IPS DF 6.9 (cell line): Measurements from ENCODE around the gene PTPN4.

Experiments used
- DNase-seq: peaks from one replicate; pipeline ENCODE4 v3.0.0-alpha.2; 2013; ENCODE audit warnings: low read depth, low spot score
- H3K27ac ChIP-seq: one replicate; pipeline ENCODE4 v1.5.1; 2013; ENCODE audit warnings: low read length, control low read depth
- H3K27me3 ChIP-seq: 2 replicates; pipeline ENCODE4 v1.6.1; 2013; ENCODE audit warnings: mild to moderate bottlenecking, low read length; ENCODE audit not compliant: control insufficient read depth, insufficient read depth
- H3K36me3 ChIP-seq: 2 replicates; pipeline ENCODE4 v1.6.1; 2013; ENCODE audit warnings: low read length; ENCODE audit not compliant: control insufficient read depth, insufficient read depth
- H3K4me1 ChIP-seq: 2 replicates; pipeline ENCODE4 v1.6.1; 2013; ENCODE audit warnings: low read length; ENCODE audit not compliant: control insufficient read depth, insufficient read depth
- H3K4me3 ChIP-seq: 2 replicates; pipeline ENCODE4 v1.5.1; 2013; ENCODE audit warnings: mild to moderate bottlenecking, low read length
- H3K9me3 ChIP-seq: 2 replicates; pipeline ENCODE4 v1.6.1; 2013; ENCODE audit warnings: low read length, inconsistent platforms; ENCODE audit not compliant: control insufficient read depth, insufficient read depth
- WGBS: extraction: QIAGEN DNeasy Blood & Tissue Kit; methylation state at CpG from one replicate; pipeline ENCODE4 v1.1.7; 2013; ENCODE audit warnings: mixed read lengths, missing lambda C conversion rate; ENCODE audit not compliant: insufficient read length, insufficient coverage; 5-methylcytosine and 5-hydroxymethylcytosine counted together

PTPN4 gene

DNA sequence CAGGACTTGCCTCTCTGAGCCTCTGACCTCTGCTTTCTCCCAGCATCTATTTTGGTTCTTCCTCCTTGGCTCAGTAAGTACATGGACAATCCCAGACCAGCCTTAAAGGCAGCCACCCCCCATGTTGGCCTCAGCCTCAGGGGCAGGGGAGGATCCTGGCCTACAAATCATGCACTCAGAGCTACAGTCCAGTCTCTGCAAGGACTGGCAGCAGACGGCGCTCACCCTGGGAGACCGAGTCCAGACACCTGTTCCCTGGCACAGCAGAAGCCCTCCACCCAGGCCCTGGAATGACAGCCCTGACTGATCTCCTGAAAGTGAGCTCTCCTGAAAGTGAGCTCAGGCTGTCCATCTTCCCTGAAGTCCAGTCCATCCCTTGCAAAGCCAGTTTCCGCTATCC lies 25.7 kb upstream of the PTPN4 start:
- no CpG with 5 or more reads among the region's 4 CpGs for WGBS
- Histone ChIP-seq H3K4me1 (0 out of 2 replicates have a peak, but pooled peaks cover 6% of the 10 kb centered on the region), H3K36me3 (no peaks in the 10 kb centered on the region), H3K27me3 (no peaks in the 10 kb centered on the region), H3K9me3 (no peaks in the 10 kb centered on the region), H3K27ac (no peak overlapping the region), H3K4me3 (no peak overlapping the region)
- DNase-seq, result no peak

DNA sequence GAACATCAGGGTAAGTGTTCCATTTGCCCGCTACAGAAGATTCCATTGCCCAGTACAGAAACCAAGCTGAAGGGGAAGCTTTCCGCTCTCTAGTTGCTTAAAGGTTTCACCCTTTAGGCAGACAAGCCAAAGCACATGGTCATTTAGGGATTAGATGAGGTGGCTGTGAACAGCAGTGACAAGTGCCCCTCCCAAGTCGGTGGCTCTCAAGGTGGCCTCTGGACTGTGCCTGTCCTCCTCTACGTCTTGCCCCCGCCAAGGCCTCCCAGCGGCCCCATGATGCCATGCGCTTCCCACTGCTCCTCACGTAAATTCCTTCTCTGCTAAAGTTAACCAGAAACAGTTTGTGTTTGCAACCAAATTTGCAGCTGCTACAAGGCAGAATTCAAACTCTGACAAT lies 24.2 kb upstream of the PTPN4 start:
- no peaks in the 10 kb centered on the region for H3K9me3 ChIP-seq
- DNase-seq, result no peak
- H3K27ac ChIP-seq, result no peak overlapping the region
- H3K27me3 ChIP-seq, result no peaks in the 10 kb centered on the region
- no peaks in the 10 kb centered on the region for H3K36me3 ChIP-seq
- H3K4me3 ChIP-seq, result no peak overlapping the region
- no CpG with 5 or more reads among the region's 8 CpGs for WGBS
- 0 out of 2 replicates have a peak, but pooled peaks cover 3% of the 10 kb centered on the region for H3K4me1 ChIP-seq

DNA sequence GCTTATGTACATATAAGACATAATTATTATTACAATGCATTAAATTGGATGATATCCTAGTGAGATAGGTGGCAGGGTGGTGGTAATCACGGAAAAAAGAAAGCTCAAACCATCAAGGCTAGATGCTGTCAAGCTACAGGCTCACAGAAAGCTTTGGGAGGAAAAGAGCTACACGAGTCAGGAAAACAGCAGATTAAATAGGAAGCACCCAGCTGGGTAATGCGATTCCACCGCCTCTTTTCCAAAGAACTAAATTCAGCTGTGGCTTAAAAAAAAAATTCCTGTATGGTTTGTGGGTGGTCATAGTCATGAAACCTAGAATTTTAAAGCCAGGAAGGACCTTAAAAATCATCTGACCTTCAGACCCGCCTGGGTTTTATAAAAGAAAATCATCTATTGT lies 23.7 kb upstream of the PTPN4 start:
- DNase-seq, result no peak
- Histone ChIP-seq H3K9me3 (no peaks in the 10 kb centered on the region), H3K4me3 (no peak overlapping the region), H3K27me3 (no peaks in the 10 kb centered on the region), H3K4me1 (no peaks in the 10 kb centered on the region), H3K36me3 (no peaks in the 10 kb centered on the region), H3K27ac (no peak overlapping the region)
- WGBS, result no CpG with 5 or more reads among the region's 5 CpGs

DNA sequence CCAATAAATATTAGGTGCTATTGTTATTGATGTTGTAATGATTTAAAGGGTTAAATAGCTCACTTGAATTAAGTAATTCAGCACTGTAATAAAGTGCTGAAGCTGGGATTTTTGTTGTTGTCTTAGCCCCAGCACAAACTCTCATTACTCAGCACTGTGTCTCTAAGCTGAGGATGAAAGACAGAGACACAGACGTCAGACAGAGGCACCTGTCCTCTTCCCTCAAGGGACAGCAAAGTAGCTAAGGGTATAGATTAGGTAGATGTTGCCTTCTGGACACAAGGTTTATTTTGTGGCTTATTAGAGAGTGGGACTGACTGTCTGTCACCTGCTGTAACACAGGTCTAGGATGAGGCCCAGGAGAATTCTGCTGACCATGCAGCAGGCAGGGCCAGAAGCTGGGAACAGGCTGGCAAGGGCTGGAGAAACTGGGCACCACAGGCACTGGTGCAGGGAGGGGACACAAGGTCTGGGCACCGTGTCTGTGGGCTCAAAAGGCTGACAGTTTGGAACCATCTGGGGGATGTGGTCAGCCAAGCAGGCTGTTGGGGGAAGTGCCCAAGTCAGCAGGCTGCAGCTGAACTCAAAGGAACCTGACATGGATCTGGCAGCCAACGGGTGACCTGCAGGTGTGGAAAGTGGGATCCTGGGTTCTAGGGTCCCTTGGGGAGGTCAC lies 20.0 kb upstream of the PTPN4 start:
- no peaks in the 10 kb centered on the region for H3K9me3 ChIP-seq
- H3K4me3 ChIP-seq, result no peak overlapping the region
- H3K27me3 ChIP-seq, result no peaks in the 10 kb centered on the region
- WGBS, result no CpG with 5 or more reads among the region's 3 CpGs
- H3K27ac ChIP-seq, result no peak overlapping the region
- no peaks in the 10 kb centered on the region for H3K36me3 ChIP-seq
- no peak for DNase-seq
- H3K4me1 ChIP-seq, result no peaks in the 10 kb centered on the region

DNA sequence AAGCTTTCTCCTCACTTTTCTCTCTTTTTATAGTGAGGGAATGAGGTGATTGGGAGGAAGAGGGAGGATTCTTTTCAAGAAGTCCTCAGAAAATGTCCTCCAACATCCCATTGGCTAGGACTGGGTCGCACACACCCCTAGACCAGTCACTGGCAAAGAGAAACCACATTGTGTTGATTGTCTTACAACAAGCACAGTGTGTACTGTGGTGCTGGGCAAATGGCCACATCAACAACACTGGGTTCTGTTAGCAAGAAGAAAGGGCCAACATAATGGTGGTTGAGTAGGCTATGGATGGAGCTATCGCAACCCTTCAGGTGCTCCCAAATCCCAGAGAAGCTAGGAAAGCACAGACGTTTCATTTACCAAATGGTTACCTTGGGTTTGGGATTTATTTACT lies 18.7 kb upstream of the PTPN4 start:
- H3K36me3 ChIP-seq, result no peaks in the 10 kb centered on the region
- DNase-seq, result no peak
- no CpG with 5 or more reads among the region's 3 CpGs for WGBS
- H3K4me1 ChIP-seq, result no peaks in the 10 kb centered on the region
- no peak overlapping the region for H3K4me3 ChIP-seq
- H3K9me3 ChIP-seq, result no peaks in the 10 kb centered on the region
- H3K27ac ChIP-seq, result no peak overlapping the region
- no peaks in the 10 kb centered on the region for H3K27me3 ChIP-seq

DNA sequence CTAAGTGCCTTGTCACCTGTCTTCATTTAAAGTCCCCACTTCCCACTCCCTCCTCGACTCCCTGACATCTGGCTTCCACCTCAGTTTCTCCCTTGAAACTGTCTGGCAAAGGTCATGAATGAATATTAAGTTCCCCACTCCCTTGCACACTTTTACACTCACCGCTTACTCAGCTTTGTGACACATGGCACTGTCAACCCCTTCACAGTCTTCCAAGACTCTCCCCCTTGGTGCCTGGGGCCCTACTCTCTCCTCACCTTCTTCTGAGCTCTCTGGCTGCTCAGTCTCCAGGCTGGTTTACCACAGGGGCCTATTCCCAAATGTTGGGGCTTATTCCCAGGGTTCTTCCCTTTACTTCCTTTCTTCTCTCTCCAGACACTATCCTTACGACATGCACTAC lies 17.9 kb upstream of the PTPN4 start:
- H3K27me3 ChIP-seq, result no peaks in the 10 kb centered on the region
- H3K9me3 ChIP-seq, result no peaks in the 10 kb centered on the region
- H3K27ac ChIP-seq, result no peak overlapping the region
- no peak overlapping the region for H3K4me3 ChIP-seq
- no peaks in the 10 kb centered on the region for H3K36me3 ChIP-seq
- H3K4me1 ChIP-seq, result no peaks in the 10 kb centered on the region
- DNase-seq, result no peak
- WGBS, result no CpG with 5 or more reads among the region's 3 CpGs

DNA sequence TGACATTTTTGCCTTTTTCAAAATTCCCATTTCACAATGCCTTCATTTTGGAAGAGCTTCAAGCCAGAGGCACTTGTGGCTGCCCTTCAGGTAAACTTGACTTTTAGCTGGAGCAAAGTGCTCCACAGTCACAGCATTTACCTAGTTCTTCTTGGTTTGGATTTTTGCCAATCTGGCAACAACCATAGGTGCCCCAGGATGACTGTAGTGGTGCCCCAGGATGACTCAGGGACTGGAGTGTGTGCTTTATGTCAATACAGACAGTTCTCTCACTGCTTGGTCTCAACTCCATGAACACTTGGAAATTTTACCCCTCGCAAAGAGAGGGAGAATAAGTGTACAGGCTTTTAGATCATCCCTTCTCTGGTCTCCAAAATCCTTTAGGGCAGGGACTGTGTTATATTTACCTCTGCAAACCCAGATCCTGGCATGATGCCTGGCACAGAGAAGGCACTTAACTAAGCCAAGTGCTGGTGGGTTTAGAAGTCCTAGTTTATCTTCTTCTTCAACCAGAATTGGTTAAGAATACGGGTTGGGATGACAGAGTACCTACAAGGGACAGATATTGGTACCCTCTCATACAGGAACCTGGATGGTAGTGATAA lies 15.3 kb upstream of the PTPN4 start:
- DNase-seq, result no peak
- H3K27ac ChIP-seq, result no peak overlapping the region
- H3K4me1 ChIP-seq, result peaks cover 3% of the 10 kb centered on the region
- no peak overlapping the region for H3K4me3 ChIP-seq
- H3K27me3 ChIP-seq, result no peaks in the 10 kb centered on the region
- H3K9me3 ChIP-seq, result no peaks in the 10 kb centered on the region
- no CpG with 5 or more reads among the region's 2 CpGs for WGBS
- no peaks in the 10 kb centered on the region for H3K36me3 ChIP-seq

DNA sequence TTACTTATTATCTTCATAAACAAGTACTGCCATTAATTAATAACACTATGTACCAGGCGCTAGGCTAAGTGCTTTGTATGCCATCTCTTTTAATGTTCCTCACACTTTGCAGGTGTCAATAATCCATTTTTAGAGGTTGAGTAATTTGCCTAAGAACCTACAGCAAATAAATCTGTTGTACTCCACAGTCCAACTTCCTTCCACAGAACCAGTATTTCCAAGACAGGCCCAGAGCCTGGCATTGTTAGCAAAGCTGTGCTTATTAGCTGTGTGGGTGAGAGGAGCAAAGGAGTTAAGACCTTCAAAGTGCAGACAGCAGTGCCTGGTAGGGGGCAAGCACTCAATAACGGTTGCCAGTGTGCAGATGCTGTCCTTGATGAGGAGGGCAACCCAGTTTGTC lies 14.2 kb upstream of the PTPN4 start:
- DNase-seq, result no peak
- Histone ChIP-seq H3K4me3 (no peak overlapping the region), H3K27me3 (no peaks in the 10 kb centered on the region), H3K4me1 (peaks cover 3% of the 10 kb centered on the region), H3K9me3 (no peaks in the 10 kb centered on the region), H3K27ac (no peak overlapping the region), H3K36me3 (no peaks in the 10 kb centered on the region)
- no CpG with 5 or more reads among the region's 2 CpGs for WGBS

DNA sequence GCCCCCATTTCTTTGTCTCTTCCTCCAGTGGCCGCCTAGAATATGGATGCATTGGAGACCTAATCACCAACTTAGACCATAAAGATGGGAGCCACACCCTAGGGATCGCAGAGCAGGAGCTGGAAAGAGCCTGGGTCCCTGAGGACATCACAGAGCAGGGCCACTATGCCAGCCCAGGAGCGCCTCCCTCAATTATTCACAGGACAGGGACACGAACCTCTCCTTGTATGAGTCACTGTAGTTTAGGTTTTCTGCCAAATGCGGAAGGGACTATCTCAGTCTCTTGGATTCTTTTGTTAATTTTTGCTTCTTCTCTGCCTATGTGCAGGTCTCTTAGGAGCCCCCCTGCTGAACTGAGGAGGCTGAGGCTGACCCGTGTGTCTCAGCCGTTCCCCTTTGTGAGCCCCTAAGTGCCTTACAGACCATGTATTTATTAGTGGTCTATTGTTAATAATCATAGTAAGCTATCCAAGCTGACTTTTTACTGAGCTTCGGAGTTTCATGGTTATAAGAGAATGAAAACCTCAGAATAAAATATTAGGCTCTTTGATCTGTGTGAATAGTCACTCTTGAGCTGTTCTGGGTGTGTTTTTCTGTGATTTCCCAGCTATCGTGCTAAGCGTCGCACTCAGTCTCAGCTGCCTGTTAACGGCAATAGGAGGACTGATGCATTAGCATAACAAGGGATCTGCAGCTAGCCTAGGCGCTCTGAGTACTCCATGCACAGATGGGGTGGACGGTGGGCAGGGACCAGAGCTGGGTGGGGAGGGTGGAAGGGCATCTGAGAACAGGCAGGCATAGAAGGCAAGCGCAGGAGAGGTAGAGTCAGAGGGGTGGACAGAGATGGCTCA lies 12.7 kb upstream of the PTPN4 start:
- Histone ChIP-seq H3K9me3 (no peaks in the 10 kb centered on the region), H3K4me3 (no peak overlapping the region), H3K36me3 (no peaks in the 10 kb centered on the region), H3K27me3 (no peaks in the 10 kb centered on the region), H3K4me1 (peaks cover 3% of the 10 kb centered on the region), H3K27ac (no peak overlapping the region)
- WGBS, result no CpG with 5 or more reads among the region's 15 CpGs
- no peak for DNase-seq

DNA sequence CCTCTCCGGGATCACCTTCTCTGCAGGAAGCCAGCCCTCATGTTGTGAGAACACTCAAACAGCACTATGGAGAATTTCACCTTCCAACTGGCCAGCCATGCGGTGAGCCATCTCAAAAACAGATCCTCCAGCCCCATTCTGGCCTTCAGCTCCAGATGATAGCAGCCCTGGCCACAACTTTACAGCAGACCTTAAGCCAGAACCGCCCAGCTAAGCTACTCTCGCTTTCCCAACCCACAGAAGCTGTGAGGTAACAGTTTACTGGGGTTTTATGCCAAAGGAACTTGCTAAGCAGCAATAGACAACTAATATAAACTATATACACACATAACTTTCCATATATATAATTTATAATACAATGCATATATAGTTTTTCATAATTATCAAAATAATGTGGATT lies 11.6 kb upstream of the PTPN4 start:
- H3K4me1 ChIP-seq, result peaks cover 3% of the 10 kb centered on the region
- H3K27me3 ChIP-seq, result no peaks in the 10 kb centered on the region
- no peak overlapping the region for H3K4me3 ChIP-seq
- H3K36me3 ChIP-seq, result no peaks in the 10 kb centered on the region
- H3K9me3 ChIP-seq, result no peaks in the 10 kb centered on the region
- WGBS, result no CpG with 5 or more reads among the region's 4 CpGs
- no peak for DNase-seq
- no peak overlapping the region for H3K27ac ChIP-seq
